Measurements from ENCODE around the gene TBC1D22A. TPM values are rescaled to one million over a fixed set of nuclear protein-coding genes. Genes with fewer than 3 reads are reported as not detected.

The TBC1D22A gene
- total and polyA plus RNA-seq, 2 experiments from 2014 or later: 15.3 to 19.8 TPM

- Histone ChIP-seq H3K9me2 (replicated peaks; ENCODE audit: insufficient read depth) (no peaks in the 10 kb centered on the region), H3K79me2 (no peaks in the 10 kb centered on the region), H3K4me1 (ENCODE audit: insufficient read depth) (no peaks in the 10 kb centered on the region), H2AFZ (no peak overlapping the region), H3K9me3 (ENCODE audit: low read depth) (no peaks in the 10 kb centered on the region), H3K27me3 (no peaks in the 10 kb centered on the region), H3K27ac (no peak overlapping the region), H3K36me3 (replicated peaks; ENCODE audit: insufficient read depth, low read depth) (no peaks in the 10 kb centered on the region), H4K20me1 (ENCODE audit: insufficient read depth, poor library complexity, severe bottlenecking) (no peaks in the 10 kb centered on the region), H3K4me3 (no peak overlapping the region), H3K4me2 (no peak overlapping the region)
- TF ChIP-seq, protein P1, sequence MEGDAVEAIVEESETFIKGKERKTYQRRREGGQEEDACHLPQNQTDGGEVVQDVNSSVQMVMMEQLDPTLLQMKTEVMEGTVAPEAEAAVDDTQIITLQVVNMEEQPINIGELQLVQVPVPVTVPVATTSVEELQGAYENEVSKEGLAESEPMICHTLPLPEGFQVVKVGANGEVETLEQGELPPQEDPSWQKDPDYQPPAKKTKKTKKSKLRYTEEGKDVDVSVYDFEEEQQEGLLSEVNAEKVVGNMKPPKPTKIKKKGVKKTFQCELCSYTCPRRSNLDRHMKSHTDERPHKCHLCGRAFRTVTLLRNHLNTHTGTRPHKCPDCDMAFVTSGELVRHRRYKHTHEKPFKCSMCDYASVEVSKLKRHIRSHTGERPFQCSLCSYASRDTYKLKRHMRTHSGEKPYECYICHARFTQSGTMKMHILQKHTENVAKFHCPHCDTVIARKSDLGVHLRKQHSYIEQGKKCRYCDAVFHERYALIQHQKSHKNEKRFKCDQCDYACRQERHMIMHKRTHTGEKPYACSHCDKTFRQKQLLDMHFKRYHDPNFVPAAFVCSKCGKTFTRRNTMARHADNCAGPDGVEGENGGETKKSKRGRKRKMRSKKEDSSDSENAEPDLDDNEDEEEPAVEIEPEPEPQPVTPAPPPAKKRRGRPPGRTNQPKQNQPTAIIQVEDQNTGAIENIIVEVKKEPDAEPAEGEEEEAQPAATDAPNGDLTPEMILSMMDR (IDR thresholded peaks at IDR 0.05; ENCODE audit: poor library complexity): no peak
- TF ChIP-seq EZH2 (IDR thresholded peaks at IDR 0.05; ENCODE audit: borderline replicate concordance) (no peak), EZH2phosphoT487 (IDR thresholded peaks at IDR 0.05; ENCODE audit: low read depth, severe bottlenecking, unreplicated experiment) (no peak)
- DNase-seq (ENCODE audit: low spot score): no peak
- WGBS (ENCODE audit: low lambda C conversion rate, missing lambda C conversion rate): 88% methylated on average over 7 of the region's 7 CpGs
Measured at GRCh38 chr22:46951973-46952372, 189.5 kb downstream of the TBC1D22A start.

DNA sequence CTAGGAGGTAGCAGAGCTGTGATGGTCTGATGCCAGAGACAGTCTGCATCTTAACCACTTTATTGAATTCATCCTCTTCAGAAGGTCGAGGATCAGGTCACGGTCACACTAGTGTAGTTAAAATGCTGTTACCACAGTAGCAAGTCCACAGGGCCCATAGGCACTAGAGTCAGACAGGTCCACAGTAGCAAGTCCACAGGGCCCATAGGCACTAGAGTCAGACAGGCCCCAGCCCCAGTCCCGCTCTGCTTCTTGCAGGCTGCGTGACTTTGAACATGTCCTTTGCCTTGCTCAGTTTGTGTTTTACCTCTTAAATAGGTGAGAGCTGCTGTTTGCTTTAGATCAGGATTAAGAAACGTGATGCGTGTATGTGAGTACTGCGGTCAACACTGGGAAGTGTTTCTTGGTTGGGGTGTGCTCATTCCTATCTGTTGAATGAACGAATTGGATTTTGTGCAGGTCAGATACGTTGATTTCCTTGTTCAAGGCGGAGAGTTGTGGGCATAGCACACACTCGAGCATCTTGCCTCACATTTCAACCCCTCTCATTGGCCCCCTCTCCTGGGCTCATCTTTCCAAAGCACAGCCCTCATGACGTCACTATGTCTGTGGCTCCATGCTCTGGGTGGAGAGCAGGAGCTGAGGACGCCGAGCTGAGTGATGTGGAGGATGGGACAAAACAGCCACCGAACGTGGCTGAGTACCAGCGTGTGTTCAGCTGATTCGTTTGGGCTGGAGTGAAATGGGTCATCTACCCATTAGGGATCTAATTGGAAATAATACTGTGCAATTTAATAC, 191.7 kb downstream of the TBC1D22A start:
- Histone ChIP-seq H3K4me1 (ENCODE audit: insufficient read depth) (no peaks in the 10 kb centered on the region), H2AFZ (no peak overlapping the region), H3K9me2 (replicated peaks; ENCODE audit: insufficient read depth) (no peaks in the 10 kb centered on the region), H3K27me3 (no peaks in the 10 kb centered on the region), H3K36me3 (replicated peaks; ENCODE audit: insufficient read depth, low read depth) (no peaks in the 10 kb centered on the region), H3K79me2 (no peaks in the 10 kb centered on the region), H3K9me3 (ENCODE audit: low read depth) (no peaks in the 10 kb centered on the region), H3K27ac (no peak overlapping the region), H3K4me2 (no peak overlapping the region), H4K20me1 (ENCODE audit: insufficient read depth, poor library complexity, severe bottlenecking) (no peaks in the 10 kb centered on the region), H3K4me3 (no peak overlapping the region)
- no peak for TF ChIP-seq EZH2 (IDR thresholded peaks at IDR 0.05; ENCODE audit: borderline replicate concordance)
- TF ChIP-seq EZH2phosphoT487 (IDR thresholded peaks at IDR 0.05; ENCODE audit: low read depth, severe bottlenecking, unreplicated experiment): no peak
- TF ChIP-seq, protein P1 (IDR thresholded peaks at IDR 0.05; ENCODE audit: poor library complexity): no peak
- DNase-seq (ENCODE audit: low spot score): no peak
- 85% methylated on average over 18 of the region's 18 CpGs for WGBS (ENCODE audit: low lambda C conversion rate, missing lambda C conversion rate)

DNA sequence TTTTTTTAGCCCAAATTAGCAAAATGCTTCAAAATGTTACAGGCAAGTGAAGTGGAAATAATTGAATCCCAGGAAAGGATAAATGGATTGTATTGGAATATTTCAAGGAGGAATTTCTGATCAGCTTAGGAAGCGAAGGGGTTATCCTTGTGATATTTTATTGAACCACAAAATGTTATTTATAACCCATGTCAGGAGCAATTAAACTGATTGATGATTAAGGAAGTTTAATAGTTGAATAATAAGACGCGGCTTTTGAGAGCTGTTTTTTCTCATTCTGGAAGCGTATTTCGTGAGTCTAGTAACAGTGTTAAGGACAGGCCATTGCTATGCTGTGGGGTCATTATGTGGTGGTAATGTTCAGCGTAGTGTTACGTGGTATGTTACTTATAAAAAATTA, 192.3 kb downstream of the TBC1D22A start:
- H4K20me1 ChIP-seq (ENCODE audit: insufficient read depth, poor library complexity, severe bottlenecking): no peaks in the 10 kb centered on the region
- H3K9me2 ChIP-seq (replicated peaks; ENCODE audit: insufficient read depth): no peaks in the 10 kb centered on the region
- no peak for DNase-seq (ENCODE audit: low spot score)
- no peaks in the 10 kb centered on the region for H3K9me3 ChIP-seq (ENCODE audit: low read depth)
- H3K27ac ChIP-seq: no peak overlapping the region
- 95% methylated on average over 7 of the region's 7 CpGs for WGBS (ENCODE audit: low lambda C conversion rate, missing lambda C conversion rate)
- TF ChIP-seq EZH2 (IDR thresholded peaks at IDR 0.05; ENCODE audit: borderline replicate concordance) (no peak), EZH2phosphoT487 (IDR thresholded peaks at IDR 0.05; ENCODE audit: low read depth, severe bottlenecking, unreplicated experiment) (no peak)
- TF ChIP-seq, protein P1 (IDR thresholded peaks at IDR 0.05; ENCODE audit: poor library complexity): no peak
- H2AFZ ChIP-seq: no peak overlapping the region
- no peaks in the 10 kb centered on the region for H3K27me3 ChIP-seq
- H3K4me2 ChIP-seq: no peak overlapping the region
- no peaks in the 10 kb centered on the region for H3K4me1 ChIP-seq (ENCODE audit: insufficient read depth)
- no peak overlapping the region for H3K4me3 ChIP-seq
- H3K36me3 ChIP-seq (replicated peaks; ENCODE audit: insufficient read depth, low read depth): no peaks in the 10 kb centered on the region
- no peaks in the 10 kb centered on the region for H3K79me2 ChIP-seq
